ENCODE measurements around the gene ZNF688.

GRCh38 chr16:30620169-30620568 lies 48.7 kb upstream of the ZNF688 start:
- TF ChIP-seq EZH2phosphoT487 (IDR thresholded peaks at IDR 0.05; ENCODE audit: insufficient read depth, low read depth) (no peak), EZH2 (IDR thresholded peaks at IDR 0.05; ENCODE audit: insufficient read depth, poor library complexity, severe bottlenecking) (no peak)
